C4-2B (cell line): ENCODE data around the gene SORL1.

Source experiments
- CTCF ChIP-seq: fragments of 450-650 bp; conservative IDR thresholded peaks from 2 replicates; pipeline ENCODE4 v1.5.1; 2017; ENCODE audit warnings: mild to moderate bottlenecking
- ZFX ChIP-seq: fragments of 450-650 bp; IDR thresholded peaks from 2 replicates; pipeline ENCODE4 v1.6.1; 2017

DNA sequence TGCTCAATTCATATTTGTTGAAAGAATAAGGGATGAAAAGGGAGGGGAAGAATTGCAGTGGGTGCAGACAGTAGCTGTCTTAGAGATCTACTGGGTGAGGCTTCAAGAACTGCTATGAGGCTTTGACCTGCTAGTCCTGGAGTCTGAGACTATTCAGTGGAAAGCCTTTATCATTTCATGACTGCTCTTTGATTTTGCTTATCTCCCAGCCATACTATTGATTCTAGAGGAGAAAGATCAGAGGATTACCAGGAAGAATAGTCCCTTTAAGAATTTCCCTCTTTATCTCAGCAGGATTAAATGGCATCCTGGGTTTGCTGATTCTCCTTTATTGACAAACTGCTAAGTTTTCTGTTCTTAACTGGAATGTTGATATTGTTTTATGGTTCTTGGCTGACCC, 108.1 kb downstream of the SORL1 start:
- TF ChIP-seq CTCF: no peak
- no peak for TF ChIP-seq ZFX
